Putamen (tissue), 1 donor: ENCODE results near the gene CELF4.

Experiments used
- DNase-seq: peaks from one replicate; pipeline ENCODE4 v3.0.0-alpha.2; 2016; ENCODE audit warnings: low spot score

Gene CELF4

DNA sequence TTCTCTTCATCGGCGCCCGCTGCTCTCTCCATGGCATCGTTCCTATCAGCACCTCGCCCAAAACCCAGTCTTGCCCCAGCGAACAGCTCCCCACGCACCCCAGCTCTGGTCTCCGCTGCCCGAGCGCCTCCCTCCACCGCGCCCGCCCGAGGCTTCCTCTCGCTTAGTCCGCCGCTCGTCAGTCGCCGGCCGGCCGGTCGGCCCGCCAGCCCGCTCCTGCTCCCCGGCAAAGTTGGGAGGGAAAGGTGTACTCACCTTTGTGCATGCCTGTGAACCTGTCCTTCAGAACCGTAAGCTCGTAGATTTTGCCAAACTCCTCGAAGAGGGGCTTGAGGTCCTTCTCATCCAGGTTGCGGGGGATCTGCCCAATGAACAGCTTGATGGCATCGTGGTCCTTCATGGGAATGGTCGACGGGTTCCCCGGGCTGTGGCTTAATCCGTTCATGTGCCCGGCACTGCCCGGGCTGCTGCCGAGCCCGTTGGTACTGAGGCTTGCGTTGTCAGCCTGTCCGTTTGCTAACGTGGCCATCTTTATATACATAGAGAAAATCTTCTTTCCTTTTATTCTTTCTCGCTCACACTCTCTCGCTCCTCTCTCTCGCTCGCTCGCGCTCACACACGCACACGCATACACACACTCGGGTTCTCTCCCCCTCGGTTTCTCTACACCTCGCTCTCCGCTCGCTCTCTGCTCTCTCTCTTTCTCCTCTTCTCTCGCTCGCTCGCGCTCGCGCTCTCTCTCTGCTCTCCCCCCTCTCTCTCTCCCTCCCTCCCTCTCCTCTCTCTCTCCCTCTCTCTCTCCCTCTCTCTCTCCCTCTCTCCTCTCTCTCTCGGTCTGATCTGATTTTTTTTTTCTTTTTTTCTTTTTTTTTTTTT is at the start of gene CELF4:
CELF4 (minus strand) TSS at position 698 of the 876 bp plus-strand sequence.
- DNase-seq: peak; percentile 65

DNA sequence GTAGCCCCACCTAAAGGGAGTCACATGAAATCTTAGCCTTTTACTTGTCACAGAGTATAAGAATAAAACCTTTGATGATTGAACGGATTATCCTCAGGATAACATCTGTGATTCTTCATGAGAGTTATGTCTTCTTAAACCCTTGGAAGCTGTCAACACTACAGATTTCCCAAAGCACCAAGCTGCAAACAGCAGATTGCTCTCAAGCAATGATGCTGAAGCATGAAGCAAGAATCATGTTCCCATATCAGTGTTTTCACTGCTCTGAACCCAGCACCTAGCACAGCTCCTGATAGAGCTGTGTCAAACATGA is 47.6 kb upstream of the CELF4 start:
- no peak for DNase-seq

GRCh38 chr18:37612524-37613252 is 47.1 kb upstream of the CELF4 start:
- DNase-seq: peak; percentile 8

GRCh38 chr18:37611614-37612279 is 46.1 kb upstream of the CELF4 start:
- DNase-seq: no peak

- DNase-seq: no peak
These were observed 43.3 kb upstream of the CELF4 start for GRCh38 chr18:37608876-37609275.

- no peak for DNase-seq
These were observed 41.7 kb upstream of the CELF4 start for GRCh38 chr18:37607281-37607680.

- DNase-seq: no peak
These were observed 38.4 kb upstream of the CELF4 start for GRCh38 chr18:37604032-37604431.

DNA sequence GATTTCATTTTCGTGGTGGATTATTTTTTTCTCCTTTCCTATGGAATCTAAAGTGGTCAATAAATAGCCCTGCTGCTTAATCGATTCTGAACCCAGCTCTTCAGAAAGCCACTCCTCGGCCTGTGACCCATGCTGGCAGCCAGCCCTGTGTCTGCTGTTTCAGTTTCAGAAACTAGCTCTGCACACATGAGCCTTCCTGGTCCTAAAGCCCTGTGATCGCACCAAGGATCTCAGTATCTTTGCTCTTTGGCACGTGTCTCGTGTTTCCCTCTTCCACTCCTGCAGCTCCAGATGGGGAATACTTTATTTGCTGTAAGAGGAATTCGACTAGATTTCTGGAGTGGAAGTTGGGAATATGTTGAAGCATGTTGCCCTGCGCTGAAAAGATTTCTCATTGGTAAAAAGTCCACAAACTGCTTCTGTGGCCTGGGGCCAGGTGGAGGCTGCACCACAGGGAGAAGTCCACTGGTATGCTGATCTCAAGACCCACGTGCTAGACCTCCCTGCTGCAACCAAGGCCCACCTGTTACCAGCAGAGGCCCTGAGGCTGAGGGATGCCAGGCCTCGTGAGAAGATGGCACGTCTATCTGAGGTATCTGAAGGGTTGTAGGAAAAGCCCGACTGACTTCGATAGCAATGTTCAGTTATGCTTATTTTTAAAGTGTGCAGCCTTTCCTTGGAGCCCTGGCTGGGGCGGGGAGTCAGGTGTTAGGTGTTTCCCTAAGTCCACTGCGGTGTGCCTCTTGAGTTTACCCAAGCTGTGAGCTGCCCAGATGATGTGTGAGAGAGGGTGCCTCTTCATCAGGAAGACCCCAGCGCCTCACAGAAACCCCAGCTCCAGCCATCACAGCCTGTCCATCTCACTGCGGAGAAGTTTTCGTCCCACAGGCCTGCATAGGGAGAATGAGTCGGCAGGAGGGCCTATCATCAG is 33.6 kb upstream of the CELF4 start:
- no peak for DNase-seq

GRCh38 chr18:37598396-37598795 is 32.8 kb upstream of the CELF4 start:
- no peak for DNase-seq

GRCh38 chr18:37590346-37590745 is 24.7 kb upstream of the CELF4 start:
- DNase-seq: no peak

GRCh38 chr18:37588289-37588688 is 22.7 kb upstream of the CELF4 start:
- DNase-seq: no peak

GRCh38 chr18:37586656-37587225 is 21.1 kb upstream of the CELF4 start:
- DNase-seq: no peak

- no peak for DNase-seq
These were observed 19.5 kb upstream of the CELF4 start for GRCh38 chr18:37584952-37585695.

DNA sequence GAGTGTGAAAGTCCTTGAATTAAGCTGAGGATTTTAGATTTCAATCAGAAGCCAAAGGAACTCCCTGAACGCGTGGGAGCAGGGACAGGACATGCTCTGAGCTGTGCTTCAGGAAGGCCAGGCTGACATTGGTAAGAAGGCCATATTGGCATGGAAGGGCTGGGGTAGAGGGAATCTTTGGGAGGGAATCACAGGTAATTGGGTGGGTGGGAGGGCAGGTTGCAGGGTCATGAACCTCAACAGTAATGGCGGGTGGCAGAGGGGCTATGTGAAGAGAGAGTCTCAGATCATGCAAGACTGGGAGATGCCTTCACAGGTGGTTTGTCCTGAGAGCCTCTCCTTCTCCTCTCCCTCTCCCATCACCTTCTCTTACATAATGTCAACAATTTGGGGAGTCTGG is 18.6 kb upstream of the CELF4 start:
- DNase-seq: no peak

GRCh38 chr18:37582261-37582660 is 16.7 kb upstream of the CELF4 start:
- peak; percentile 41 for DNase-seq

- DNase-seq: peak; percentile 37
These were observed 13.4 kb upstream of the CELF4 start for GRCh38 chr18:37578886-37579513.

DNA sequence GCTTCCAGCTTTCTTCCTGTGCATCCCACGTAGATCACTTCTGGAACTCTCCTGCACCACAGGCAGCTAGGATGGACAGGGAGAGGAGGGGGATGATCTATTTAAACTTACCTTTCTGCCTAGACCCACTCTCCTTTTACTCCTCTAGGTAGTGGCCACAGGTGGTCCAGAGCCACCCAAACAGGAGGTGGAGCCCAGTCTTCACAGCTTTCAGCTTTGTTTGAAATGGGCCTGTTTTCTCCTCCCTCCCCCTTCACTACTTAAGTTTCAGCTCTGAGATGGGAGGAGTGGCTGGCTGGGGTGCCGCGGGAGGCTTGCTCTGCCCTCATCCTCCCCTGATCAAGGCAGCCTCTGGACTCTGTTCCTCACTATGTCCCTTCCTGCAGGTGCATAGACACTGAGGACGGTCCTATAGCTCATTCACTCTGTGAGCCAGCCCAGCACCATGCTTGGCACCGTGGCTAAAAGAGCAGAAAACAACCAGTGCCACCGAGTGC is 12.6 kb upstream of the CELF4 start:
- no peak for DNase-seq

DNA sequence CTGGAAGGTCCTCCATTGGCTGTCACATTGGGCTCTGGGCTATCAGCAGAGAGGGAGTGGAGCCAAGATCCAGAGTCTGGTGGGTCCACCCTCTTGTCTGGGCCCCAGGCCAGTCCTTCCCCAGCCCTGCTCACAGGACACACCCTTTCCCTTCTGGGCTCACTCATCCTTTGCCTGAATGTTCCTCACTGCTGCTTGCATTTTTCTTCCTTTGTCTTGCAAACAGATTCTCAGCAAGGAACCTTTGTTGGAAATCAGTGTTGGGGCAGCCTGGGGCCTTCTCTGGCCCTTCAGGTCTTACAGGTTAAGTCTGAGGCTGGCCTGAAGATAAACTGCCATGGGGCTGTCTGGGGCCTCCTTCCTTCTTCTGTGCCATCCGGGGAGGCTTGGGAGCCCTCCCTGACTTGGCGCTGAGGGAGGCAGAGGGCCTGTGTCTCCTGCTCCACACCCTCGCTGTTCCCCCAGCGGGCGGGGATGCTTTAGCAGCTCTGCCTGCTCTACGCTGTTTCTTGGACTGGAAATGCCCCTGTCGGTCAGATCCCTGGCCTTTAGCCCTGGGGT is 11.5 kb upstream of the CELF4 start:
- no peak for DNase-seq

DNA sequence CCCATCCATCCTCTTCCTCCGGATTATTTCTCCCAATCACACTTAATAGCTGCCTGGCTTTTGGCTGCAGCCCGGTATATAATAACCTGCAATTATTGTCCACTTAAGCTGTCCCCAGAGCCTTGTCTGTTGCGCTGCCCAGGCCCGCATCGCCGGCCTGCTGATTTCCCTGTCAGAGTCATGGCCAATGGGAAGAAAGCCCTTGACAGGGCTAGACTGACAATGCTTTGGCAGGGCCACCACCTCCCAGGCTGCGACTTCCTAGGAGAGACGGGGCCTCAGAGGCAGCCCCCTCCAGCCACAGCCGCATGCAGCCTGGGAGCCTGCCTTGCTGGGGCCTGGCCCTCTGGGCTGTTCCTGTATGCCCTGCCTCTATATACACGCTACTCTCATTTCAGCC is 10.0 kb upstream of the CELF4 start:
- DNase-seq: no peak

- DNase-seq: peak; percentile 55
These were observed 8.5 kb upstream of the CELF4 start for GRCh38 chr18:37574113-37574512.
